Kidney epithelial cell (primary cell): ENCODE data around the gene PMM1. TPM values are rescaled to one million over a fixed set of nuclear protein-coding genes. Genes with fewer than 3 reads are reported as not detected.

Experiments
- DNase-seq: peaks from one replicate; pipeline ENCODE4 v3.0.0-alpha.2; 2010; ENCODE audit warnings: low read depth
- H3K27me3 ChIP-seq: 2 replicates; pipeline ENCODE4 v1.6.0; 2011; ENCODE audit warnings: low read length; ENCODE audit not compliant: control insufficient read depth, insufficient read depth
- H3K36me3 ChIP-seq: 2 replicates; pipeline ENCODE4 v1.5.1; 2011; ENCODE audit warnings: low read length; ENCODE audit not compliant: control insufficient read depth, insufficient read depth
- H3K4me3 ChIP-seq: 2 replicates; pipeline ENCODE4 v1.5.1; 2011; ENCODE audit warnings: low read depth, mild to moderate bottlenecking, control low read depth, low read length
- CTCF ChIP-seq: IDR thresholded peaks from 2 replicates; pipeline ENCODE4 v1.5.1; 2011; ENCODE audit warnings: mild to moderate bottlenecking, moderate library complexity, low read length, control low read depth, inconsistent platforms; ENCODE audit not compliant: insufficient read depth, poor library complexity, severe bottlenecking
- total RNA-seq: library from RNA; depleted of rRNA; stranded (reverse); fragments of >200 nt; gene quantifications from 2 replicates; pipeline ENCODE4 v1.2.3, GENCODE V29; 2015

Gene PMM1
- total RNA-seq, 1 donor from 2014 or later = 32.2 TPM

GRCh38 chr22:41625577-41625976, 35.9 kb upstream of the PMM1 start:
- peaks cover 2% of the 10 kb centered on the region for H3K36me3 ChIP-seq
- no peaks in the 10 kb centered on the region for H3K27me3 ChIP-seq
- H3K4me3 ChIP-seq = no peak overlapping the region
- no peak for TF ChIP-seq CTCF
- DNase-seq = no peak

- DNase-seq = no peak
- TF ChIP-seq CTCF = no peak
Observed at GRCh38 chr22:41621911-41622179, 32.2 kb upstream of the PMM1 start.

GRCh38 chr22:41621099-41621910, 31.7 kb upstream of the PMM1 start, which contains the start of gene XRCC6:
Gene XRCC6 (plus strand): TSS chr22:41621295. CDS start chr22:41622005, 710 bp downstream.
- no peak for TF ChIP-seq CTCF
- no peaks in the 10 kb centered on the region for H3K27me3 ChIP-seq
- H3K4me3 ChIP-seq = peak within 1 kb of the TSS; percentile 90
- H3K36me3 ChIP-seq = no peaks in the 10 kb centered on the region
- DNase-seq = peak; percentile 99

More at GRCh38 chr22:41621911-41622179, 32.2 kb upstream of the PMM1 start:
- H3K36me3 ChIP-seq = no peaks in the 10 kb centered on the region
- H3K4me3 ChIP-seq = peak overlapping the region; percentile 90
- H3K27me3 ChIP-seq = no peaks in the 10 kb centered on the region

GRCh38 chr22:41620589-41621098, 31.0 kb upstream of the PMM1 start, which contains the start of gene DESI1:
Gene DESI1 (minus strand): TSS chr22:41621043. CDS start chr22:41620839, 204 bp downstream.
- peak within 1 kb of the TSS; percentile 90 for H3K4me3 ChIP-seq
- no peaks in the 10 kb centered on the region for H3K27me3 ChIP-seq
- no peak for TF ChIP-seq CTCF
- no peak for DNase-seq
- H3K36me3 ChIP-seq = no peaks in the 10 kb centered on the region

GRCh38 chr22:41619979-41620588, 30.4 kb upstream of the PMM1 start:
- Histone ChIP-seq H3K27me3 (no peaks in the 10 kb centered on the region), H3K4me3 (peak overlapping the region; percentile 77), H3K36me3 (no peaks in the 10 kb centered on the region)
- peak; percentile 12 for TF ChIP-seq CTCF
- DNase-seq = no peak

GRCh38 chr22:41613456-41613855, 23.8 kb upstream of the PMM1 start:
- no peak for DNase-seq
- H3K4me3 ChIP-seq = no peak overlapping the region
- TF ChIP-seq CTCF = no peak
- no peaks in the 10 kb centered on the region for H3K36me3 ChIP-seq
- H3K27me3 ChIP-seq = no peaks in the 10 kb centered on the region
